HuH-7.5 (cell line): Measurements from ENCODE around the gene MIDN.

ENCODE experiments used
- DNase-seq: peaks from one replicate; pipeline ENCODE4 v3.0.0; 2011; ENCODE audit warnings: low spot score

The MIDN gene

GRCh38 chr19:1282588-1283206 is 34.3 kb downstream of the MIDN start:
- no peak for DNase-seq

DNA sequence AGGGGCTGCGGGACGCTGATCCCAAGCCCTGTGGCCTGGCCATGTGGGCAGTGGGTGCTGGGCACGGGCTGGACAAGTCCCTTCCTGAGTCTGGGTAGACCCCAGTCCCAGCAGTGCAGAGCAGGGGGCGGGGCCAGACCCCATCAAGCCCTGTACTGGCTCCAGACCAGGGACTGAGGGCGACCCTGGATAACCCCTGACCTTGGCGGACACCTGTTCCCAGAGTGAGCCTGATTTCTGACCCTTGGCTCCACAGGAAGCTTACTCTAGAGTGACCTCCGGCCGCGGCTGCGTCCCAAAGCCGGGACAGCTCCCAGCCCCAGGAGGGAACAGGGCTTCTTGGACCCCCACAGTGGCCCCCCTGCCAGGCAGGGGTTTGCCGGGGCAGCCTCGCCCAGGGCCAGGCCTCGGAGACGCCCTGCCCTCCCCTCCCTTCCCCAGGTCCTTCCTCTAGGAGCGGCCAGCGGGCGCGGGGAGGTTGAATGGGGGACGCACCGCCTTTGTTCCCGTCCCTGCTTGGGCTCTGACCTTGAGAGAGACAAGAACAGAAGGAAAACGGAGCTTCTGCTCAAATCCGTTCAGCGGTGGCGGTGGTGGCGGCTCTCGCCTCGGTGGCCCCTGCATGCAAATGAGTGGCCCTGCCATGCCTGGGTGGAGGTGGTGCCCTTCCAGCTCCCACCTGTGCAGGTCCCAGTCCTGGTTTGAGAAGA is 35.0 kb downstream of the MIDN start:
- no peak for DNase-seq

GRCh38 chr19:1283917-1284292 is 35.5 kb downstream of the MIDN start:
- no peak for DNase-seq

DNA sequence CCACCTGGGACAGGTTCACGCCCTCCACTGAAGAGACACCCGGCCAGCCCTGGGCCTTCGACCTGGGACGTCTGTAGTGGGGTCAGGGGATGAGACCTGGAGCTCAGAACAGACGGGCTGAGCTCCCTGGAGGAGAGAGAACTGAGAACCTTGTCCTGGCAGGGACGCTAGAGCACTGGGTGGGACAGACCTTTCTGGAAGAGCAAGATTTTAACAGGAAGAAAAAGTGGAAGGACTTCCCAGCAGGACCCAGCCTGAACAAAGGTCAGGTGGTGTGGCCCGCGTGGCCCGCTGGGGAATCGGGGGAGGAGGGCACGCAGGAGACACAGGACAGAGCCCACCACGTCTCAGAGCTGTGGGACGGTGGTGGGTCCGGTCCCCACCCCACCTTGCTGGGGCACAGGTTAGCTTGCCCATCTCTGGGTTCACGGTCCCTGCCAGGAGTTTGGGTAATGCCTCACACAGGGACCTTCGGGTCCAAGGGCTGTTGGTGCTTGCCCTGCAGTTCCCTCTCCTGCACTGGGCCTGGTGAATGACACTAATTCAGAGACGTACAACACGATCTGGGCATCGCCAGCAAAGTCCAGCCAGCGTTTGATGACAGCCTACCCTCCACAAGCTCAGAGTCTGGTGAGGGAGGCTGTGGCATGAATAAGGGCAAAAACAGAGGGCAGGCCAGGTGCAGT is 36.1 kb downstream of the MIDN start:
- DNase-seq, result no peak

DNA sequence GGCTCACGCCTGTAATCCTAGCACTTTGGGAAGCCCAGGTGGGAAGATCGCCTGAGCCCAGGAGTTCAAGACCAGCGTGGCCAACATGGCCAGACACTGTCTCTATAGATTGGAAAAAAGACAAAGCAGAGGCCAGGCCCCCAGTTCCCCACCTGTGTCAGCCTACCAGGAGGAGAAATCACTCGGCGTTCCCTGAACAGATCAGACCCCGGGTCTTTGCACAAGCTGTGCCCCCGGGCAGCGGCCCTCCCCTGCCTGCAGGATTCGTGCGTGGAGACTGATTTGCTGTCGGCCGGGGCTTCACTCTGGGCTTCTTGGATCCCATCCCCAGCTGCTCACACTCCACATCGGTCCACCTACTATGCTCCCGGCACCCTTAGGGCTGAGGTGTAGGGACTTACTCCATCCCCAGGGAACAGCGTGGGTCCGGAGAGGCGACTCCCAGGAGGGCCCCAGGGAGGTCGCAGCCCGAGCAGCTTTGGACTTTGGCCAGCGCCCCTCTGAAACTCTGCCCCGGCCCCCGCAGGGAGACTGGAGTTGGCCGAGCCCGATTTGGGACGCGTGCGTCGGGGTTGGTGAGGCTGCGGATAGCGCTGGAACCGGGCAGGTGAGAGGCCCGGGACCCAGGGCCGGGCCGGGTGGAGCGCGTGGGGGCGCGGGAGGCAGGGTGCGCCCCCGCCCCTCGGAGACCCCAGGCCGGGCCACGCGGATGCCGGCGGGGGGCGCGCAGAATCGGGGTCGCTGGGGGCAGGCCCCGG is 36.8 kb downstream of the MIDN start:
- peak; percentile 81 for DNase-seq

GRCh38 chr19:1285737-1286360 is 37.5 kb downstream of the MIDN start, which contains the start of gene EFNA2:
TSS of gene EFNA2 (plus strand) at chr19:1285873. CDS start at chr19:1286169, 296 bp downstream.
- peak; percentile 84 for DNase-seq

GRCh38 chr19:1286487-1287353 is 38.3 kb downstream of the MIDN start:
- DNase-seq, result no peak

DNA sequence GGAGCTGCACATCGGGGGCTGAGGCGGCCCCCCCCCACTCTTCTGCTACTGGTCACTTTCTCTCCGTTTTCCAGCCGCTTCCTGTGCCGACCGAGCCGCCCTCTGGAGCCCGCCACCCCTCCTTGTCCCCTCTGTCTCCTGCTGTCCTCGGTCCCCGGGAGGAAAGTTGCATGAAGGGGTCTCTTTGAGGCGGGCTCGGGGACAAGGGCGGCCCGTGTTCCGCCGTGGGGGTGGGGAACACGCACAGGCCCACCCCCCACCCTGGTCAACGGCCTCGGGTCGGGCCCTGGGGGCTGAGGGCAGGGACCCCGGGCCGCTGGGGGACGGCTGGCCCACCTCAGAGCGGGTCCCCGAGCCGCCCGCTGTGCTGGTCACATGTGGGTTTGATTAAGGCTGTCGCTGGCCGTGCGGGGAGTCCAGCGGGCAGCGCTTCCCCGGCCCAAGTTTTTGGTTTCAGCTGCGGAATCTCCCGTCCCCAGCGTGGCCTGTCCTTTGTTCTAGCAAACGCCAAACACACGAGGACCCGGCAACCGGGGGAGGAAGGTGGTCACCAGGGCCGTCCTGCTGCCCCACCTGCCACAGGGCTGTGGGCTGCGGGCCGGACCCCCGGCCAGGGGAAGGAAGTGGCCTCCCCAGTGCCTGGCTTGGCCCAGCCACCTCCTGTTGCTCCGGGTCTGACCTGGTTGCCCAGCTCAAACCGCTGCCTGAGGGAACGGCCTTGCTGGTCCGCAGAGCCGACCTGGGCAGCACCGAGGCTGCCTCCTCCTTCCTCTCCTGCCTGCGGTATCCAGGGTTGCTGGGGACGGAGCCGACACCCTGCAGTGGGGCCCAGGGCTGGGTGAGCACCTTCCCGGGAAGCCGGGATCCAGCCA is 39.2 kb downstream of the MIDN start:
- no peak for DNase-seq

DNA sequence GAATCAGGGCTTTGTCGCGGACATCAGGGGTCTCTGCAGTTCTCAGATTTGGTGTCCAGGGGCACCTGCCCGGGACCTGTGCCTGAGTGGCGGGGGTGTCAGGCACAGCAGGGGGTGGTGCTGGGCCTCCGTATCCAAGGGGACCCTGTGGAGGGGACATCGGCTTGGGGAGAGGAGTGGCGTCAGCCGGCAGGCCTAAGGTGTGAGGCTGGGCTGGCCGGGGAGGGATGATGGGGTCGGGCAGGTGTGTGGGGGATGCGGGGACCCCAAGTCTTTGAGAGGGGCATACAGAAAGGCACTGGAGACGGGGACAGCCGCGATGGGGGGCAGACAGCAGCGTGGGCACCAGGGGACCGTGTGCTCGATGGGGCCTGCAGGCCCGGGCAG is 39.8 kb downstream of the MIDN start:
- no peak for DNase-seq

DNA sequence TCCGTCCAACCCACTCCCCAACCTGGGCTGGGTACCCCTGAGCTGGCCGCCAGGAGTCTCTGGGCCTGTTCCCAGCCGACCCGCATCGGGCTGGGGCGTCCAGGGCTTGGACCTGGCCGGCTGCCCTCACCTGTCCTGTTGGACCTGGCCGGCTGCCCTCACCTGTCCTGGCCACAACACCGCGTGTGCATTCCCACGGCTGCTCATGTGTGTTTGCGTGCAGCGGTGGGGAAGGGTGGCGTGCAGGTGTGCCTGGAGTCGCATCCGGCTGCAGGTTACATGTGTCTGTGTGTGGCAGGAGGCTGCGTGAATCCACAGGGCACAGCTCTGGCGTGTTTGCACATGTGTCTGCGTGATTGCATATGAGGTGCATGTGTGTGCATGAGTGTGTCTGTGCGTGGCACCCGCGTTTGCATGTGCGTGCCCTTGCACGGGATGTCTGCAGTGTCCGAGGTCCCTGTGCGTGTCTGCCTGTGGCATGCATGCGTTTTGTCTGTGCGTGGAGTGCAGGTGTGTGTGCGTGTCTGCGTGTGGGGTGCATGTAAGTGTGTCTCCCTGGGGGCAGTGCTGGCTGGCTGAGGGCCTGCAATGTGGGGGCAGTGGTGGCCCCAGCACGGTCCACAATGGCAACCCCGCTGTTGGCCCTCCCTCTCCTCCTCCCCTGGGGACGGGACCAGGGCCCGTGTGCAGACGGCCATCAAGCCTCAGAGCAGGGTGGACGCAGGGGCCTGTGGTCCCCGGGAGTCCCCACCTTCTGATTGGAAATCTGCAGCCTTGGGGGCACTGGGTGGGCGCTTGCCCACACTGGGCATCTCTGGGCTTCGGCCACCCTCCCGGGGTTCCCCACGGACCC is 40.7 kb downstream of the MIDN start:
- DNase-seq, result no peak

DNA sequence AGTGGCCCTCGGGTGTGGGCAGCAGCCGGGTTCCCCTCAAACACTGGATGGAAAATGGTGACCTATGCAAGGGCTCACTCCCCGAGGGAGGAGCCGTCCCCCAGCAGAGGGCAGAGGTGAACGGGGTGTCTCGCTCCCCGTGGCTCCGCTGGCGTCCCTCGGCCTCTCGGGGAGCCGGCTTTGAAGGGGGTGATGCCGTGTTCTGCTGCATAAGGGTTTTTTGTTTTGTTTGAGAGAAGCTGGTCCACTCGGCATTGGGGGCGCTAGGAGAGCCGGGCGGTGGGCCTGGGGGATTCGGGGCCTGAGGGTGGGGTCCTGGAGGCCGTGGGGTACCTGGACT is 41.3 kb downstream of the MIDN start:
- DNase-seq, result no peak

DNA sequence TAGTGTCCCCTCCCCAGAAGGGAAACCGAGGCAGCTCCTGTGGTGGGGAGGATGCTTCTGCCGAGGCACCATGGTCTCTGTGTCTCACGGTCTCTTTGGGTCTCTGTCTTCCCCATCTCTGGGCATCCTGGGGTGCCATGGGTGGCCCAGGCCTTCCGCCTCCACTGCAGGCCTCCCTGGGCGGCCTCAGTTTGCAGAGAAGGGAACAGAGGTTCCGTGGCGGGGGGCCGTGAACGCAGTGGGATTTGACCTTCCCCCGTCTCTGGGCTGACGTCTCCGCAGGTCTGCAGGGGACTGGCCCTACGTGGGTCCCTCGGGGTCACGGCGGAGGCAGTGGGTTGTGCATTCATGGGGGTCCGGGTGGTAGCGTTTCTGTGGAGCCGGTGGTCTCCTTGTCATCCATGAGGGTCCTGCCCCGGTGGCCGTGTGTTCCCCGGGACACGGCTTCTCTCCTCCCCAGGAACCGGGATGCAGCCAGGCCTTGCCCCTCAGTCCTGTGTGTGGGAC is 41.9 kb downstream of the MIDN start:
- DNase-seq, result no peak

DNA sequence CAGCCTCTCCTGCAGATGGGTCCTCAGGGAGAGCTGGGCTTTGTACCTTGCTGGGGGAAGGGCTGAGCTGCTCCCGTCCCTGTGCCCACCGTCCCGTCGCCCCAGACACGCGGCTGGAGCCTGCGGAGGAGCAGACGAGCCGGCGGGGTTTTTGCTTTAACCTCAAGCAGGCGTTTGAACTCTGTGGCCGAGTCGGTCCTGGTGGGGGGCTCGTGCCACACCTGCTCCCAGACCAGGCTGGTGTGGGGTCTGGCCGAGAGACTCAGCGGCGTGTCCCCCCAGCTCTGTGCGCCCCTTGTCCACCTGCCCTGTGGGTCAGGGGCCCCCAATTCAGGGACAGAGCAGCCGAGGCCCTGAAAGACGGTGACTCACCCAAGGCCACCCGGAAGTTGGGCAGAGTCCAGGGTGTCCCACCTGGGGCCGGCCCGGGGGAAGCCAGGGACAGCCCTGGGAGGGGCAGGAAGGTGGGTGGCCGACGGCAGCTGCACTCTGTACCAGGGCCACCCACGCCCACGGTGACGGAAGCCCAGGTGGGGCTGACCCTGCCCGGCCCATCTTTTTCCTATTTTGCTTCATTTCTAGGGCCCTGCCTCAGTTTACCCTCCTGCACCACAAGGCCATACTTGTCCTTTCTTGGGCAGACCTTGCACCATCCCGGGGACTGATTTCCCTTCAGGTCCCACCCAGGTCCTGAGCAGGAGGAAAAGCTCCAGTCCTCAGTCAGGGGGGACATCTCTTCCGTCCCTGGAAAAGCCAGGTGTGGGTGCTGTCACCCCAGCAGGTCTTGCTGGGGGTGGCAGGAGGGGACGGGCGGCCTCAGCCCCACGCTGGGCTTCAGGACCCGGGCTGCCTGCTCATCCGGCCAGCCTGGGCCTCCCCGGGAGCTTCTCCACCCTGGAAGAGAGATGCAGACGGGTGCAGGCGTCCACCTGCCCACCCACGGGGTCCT is 42.6 kb downstream of the MIDN start:
- peak; percentile 93 for DNase-seq

DNA sequence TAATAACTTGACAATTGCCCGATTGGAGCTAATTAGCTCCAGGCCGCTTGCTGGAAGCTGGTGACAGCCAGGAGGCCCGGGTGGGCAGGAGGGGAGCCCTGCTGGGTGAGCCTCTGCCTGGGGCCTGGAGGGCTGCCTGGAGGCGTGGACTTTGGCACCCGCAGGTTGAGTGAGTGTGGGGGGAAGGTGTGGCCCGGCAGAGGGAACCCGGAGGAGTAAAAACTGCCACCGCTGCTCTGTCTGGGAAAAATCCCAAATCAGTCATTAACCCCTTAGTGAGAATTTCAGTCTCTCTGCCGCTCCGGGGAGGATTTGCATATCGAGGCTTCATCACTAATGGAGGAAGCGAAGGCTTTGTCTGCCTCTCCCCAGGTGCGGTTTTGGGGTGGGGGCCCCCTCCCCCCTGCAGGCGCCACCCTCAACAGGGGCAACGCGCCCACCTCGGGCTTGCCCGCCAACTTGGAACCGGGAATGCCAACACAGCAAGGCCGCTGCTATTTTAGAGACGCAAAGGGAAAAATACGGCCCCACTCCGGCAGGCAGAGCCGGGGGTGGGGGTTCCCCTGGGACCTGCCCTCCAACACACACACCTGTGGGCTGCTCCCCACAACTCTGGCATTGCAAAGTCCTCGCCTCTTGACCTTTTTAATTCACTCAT is 43.5 kb downstream of the MIDN start:
- DNase-seq, result peak; percentile 94

GRCh38 chr19:1292419-1293151 is 44.2 kb downstream of the MIDN start:
- DNase-seq, result no peak

DNA sequence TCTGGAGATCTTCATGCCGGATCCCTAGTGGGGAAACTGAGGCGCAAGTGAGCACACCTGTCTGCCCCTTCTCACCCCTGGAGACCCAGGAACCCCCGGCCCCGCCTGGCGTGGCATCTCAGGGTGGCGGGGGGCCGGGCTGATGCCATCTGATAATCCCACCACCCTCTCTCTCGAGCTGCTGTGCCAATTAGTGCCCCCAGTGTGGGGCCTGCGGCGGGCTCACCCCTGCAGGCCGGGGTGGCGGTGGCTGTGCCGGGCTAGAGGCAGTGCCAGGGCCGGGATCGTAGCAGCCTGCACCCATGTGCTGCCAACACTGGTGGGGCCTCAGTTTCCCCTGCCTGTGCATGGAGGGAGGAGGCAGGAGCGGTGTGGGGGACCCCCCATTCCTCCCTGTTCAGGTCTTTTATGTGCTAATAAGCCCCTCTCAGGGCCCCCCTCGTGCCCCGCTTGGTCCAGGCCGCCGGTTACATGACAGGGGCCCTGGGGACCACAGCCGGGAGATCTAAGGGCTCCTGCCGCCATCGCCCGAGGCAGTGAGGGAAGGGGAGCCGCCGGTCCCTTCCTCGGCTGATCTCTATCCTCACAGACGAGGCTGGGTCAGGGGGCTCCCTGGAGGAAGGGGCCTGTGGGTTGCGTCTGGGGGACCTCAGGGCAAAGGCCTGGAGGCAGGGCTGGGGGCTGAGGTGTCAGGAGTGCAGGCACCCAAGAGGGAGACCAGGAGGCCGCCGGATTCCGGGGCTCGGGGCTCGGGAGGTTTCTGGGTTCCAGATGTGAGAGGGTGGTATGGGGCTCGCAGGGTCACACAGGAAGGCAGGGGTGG is 45.6 kb downstream of the MIDN start:
- DNase-seq, result no peak
